Osteoblast (primary cell): ENCODE data around the gene NFATC3. TPM values are rescaled to one million over a fixed set of nuclear protein-coding genes. Genes with fewer than 3 reads are reported as not detected.

Experiments
- DNase-seq: peaks from one replicate; pipeline ENCODE4 v3.0.0; 2011; ENCODE audit warnings: low spot score, mixed read lengths; ENCODE audit not compliant: insufficient read length; ENCODE audit errors: missing footprints
- H2AFZ ChIP-seq: 2 replicates; pipeline ENCODE4 v1.6.0; 2011; ENCODE audit warnings: mild to moderate bottlenecking, low read length
- H3K27ac ChIP-seq: 2 replicates; pipeline ENCODE4 v1.5.1; 2011; ENCODE audit warnings: mild to moderate bottlenecking, low read depth, low read length, moderate library complexity
- H3K27me3 ChIP-seq: 2 replicates; pipeline ENCODE4 v1.6.0; 2012; ENCODE audit warnings: mild to moderate bottlenecking, control low read depth, inconsistent platforms, low read length, moderate library complexity; ENCODE audit not compliant: insufficient read depth
- H3K36me3 ChIP-seq: 2 replicates; pipeline ENCODE4 v1.5.1; 2011; ENCODE audit warnings: mild to moderate bottlenecking, low read length, control low read depth, moderate library complexity; ENCODE audit not compliant: insufficient read depth
- H3K4me1 ChIP-seq: 2 replicates; pipeline ENCODE4 v1.5.1; 2011; ENCODE audit warnings: mild to moderate bottlenecking, low read length, control low read depth, moderate library complexity; ENCODE audit not compliant: insufficient read depth
- H3K4me2 ChIP-seq: 2 replicates; pipeline ENCODE4 v1.6.0; 2011; ENCODE audit warnings: mild to moderate bottlenecking, low read length; ENCODE audit not compliant: insufficient read depth
- H3K4me3 ChIP-seq: fragments of 200-600 bp; sonication (generic); 3 replicates; pipeline ENCODE4 v1.5.1; 2012; ENCODE audit warnings: mild to moderate bottlenecking, low read length, inconsistent platforms; ENCODE audit not compliant: insufficient read depth
- H3K79me2 ChIP-seq: 2 replicates; pipeline ENCODE4 v1.6.0; 2012; ENCODE audit warnings: mild to moderate bottlenecking, low read length, control low read depth, inconsistent platforms; ENCODE audit not compliant: insufficient read depth
- H3K9me3 ChIP-seq: 2 replicates; pipeline ENCODE4 v1.5.1; 2011; ENCODE audit warnings: low read depth, low read length, control low read depth
- H4K20me1 ChIP-seq: 2 replicates; pipeline ENCODE4 v1.6.0; 2012; ENCODE audit warnings: mild to moderate bottlenecking, low read length, control low read depth; ENCODE audit not compliant: insufficient read depth
- CTCF ChIP-seq: IDR thresholded peaks from 2 replicates; pipeline ENCODE4 v1.5.1; 2011; ENCODE audit warnings: mild to moderate bottlenecking, low read depth, low read length, moderate library complexity; ENCODE audit errors: extremely low read depth
- total RNA-seq: library from RNA; depleted of rRNA; stranded (reverse); fragments of >200 nt; gene quantifications from 2 replicates; pipeline ENCODE4 v1.2.3, GENCODE V29; 2012

The NFATC3 gene
- total RNA-seq, 1 donor, result 36.2 TPM

GRCh38 chr16:68235108-68235886 is 150.1 kb downstream of the NFATC3 start:
- Histone ChIP-seq H3K27me3 (no peaks in the 10 kb centered on the region), H3K27ac (no peak overlapping the region), H3K9me3 (no peaks in the 10 kb centered on the region), H3K79me2 (no peaks in the 10 kb centered on the region), H4K20me1 (no peaks in the 10 kb centered on the region), H3K4me3 (no peak overlapping the region), H3K4me2 (no peak overlapping the region), H2AFZ (no peak overlapping the region), H3K36me3 (no peaks in the 10 kb centered on the region), H3K4me1 (peaks cover 15% of the 10 kb centered on the region)
- no peak for TF ChIP-seq CTCF
- peak; percentile 18 for DNase-seq

- TF ChIP-seq CTCF, result no peak
- Histone ChIP-seq H3K36me3 (no peaks in the 10 kb centered on the region), H3K9me3 (no peaks in the 10 kb centered on the region), H4K20me1 (no peaks in the 10 kb centered on the region), H3K27ac (peak within 1 kb of the TSS; percentile 69), H3K4me3 (peak within 1 kb of the TSS; percentile 76), H3K4me1 (peaks cover 15% of the 10 kb centered on the region), H2AFZ (peak within 1 kb of the TSS; percentile 86), H3K27me3 (no peaks in the 10 kb centered on the region), H3K79me2 (no peaks in the 10 kb centered on the region), H3K4me2 (peak within 1 kb of the TSS; percentile 78)
- DNase-seq, result no peak
These were observed 150.6 kb downstream of the NFATC3 start, which contains the start of gene ESRP2 for GRCh38 chr16:68235887-68236136. ESRP2 (minus strand) TSS chr16:68236127; CDS start chr16:68236045, 82 bp downstream.

GRCh38 chr16:68236137-68236825 is 151.1 kb downstream of the NFATC3 start:
- H3K27ac ChIP-seq, result peak overlapping the region; percentile 69
- H3K4me2 ChIP-seq, result peak overlapping the region; percentile 78
- TF ChIP-seq CTCF, result no peak
- H3K4me1 ChIP-seq, result peaks cover 15% of the 10 kb centered on the region
- H4K20me1 ChIP-seq, result no peaks in the 10 kb centered on the region
- H3K79me2 ChIP-seq, result no peaks in the 10 kb centered on the region
- peak overlapping the region; percentile 86 for H2AFZ ChIP-seq
- no peaks in the 10 kb centered on the region for H3K36me3 ChIP-seq
- no peaks in the 10 kb centered on the region for H3K9me3 ChIP-seq
- DNase-seq, result peak; percentile 72
- no peaks in the 10 kb centered on the region for H3K27me3 ChIP-seq
- H3K4me3 ChIP-seq, result peak overlapping the region; percentile 76

GRCh38 chr16:68236826-68237242 is 151.7 kb downstream of the NFATC3 start:
- H3K27me3 ChIP-seq, result no peaks in the 10 kb centered on the region
- peaks cover 15% of the 10 kb centered on the region for H3K4me1 ChIP-seq
- no peak for TF ChIP-seq CTCF
- H3K4me3 ChIP-seq, result peak overlapping the region; percentile 76
- H3K27ac ChIP-seq, result peak overlapping the region; percentile 69
- no peaks in the 10 kb centered on the region for H3K9me3 ChIP-seq
- H3K79me2 ChIP-seq, result no peaks in the 10 kb centered on the region
- H3K36me3 ChIP-seq, result no peaks in the 10 kb centered on the region
- H3K4me2 ChIP-seq, result peak overlapping the region; percentile 78
- no peaks in the 10 kb centered on the region for H4K20me1 ChIP-seq
- no peak for DNase-seq
- peak overlapping the region; percentile 86 for H2AFZ ChIP-seq
